ENCODE measurements around the gene HSD17B1.
"Not testable (repeated sequence)": the region's sequence is repeated elsewhere in the genome, so short reads cannot be mapped to it uniquely, and the experiment has no call there.

HSD17B1 gene, protein sequence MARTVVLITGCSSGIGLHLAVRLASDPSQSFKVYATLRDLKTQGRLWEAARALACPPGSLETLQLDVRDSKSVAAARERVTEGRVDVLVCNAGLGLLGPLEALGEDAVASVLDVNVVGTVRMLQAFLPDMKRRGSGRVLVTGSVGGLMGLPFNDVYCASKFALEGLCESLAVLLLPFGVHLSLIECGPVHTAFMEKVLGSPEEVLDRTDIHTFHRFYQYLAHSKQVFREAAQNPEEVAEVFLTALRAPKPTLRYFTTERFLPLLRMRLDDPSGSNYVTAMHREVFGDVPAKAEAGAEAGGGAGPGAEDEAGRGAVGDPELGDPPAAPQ

DNA sequence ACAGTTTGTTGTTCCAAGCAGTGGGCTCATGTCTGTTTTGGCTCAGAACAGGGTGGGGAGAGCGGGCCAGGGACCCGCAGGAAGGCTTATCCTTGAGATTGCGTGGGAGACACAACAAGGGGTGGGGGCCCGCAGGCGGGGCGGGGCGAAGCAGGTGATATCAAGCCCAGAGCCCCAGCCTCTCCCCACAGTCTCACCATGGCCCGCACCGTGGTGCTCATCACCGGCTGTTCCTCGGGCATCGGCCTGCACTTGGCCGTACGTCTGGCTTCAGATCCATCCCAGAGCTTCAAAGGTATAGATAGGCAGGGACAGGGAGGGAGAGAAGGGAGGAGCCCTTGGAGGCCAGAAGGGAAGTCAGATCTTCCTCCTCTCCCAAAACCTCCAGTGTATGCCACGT is at the start of gene HSD17B1:
Gene HSD17B1 (plus strand): TSS at position 188 of the 400 bp plus-strand sequence. CDS start 11 bp downstream, at position 199.
- in situ Hi-C loops (cut with HindIII; ENCODE audit: low pct_ligation_motif_present, low pct_unique_long_range_greater_than_20kb, low sequenced_read_pairs); DNase-seq: not testable (repeated sequence)

DNA sequence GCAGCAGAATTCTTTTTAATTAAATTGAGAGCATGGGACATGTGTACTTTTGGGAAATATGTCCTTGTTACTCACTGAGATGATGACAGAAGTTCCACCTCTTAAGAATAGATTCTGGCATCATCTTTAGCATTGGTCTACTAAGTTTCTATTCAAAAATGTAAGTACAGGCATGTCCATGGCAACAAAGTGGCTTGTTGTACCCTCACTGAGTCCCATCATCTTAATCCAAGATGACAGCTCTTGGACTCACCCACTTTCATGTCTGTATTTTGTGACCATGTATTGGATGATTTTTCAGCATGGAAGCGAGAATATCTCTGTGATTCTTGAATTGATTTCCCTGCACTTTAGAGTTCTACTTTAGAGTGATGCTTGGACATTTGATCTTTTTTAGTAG is 49.8 kb upstream of the HSD17B1 start:
- no peak for DNase-seq
- in situ Hi-C loops (cut with HindIII; ENCODE audit: low pct_ligation_motif_present, low pct_unique_long_range_greater_than_20kb, low sequenced_read_pairs) = no loop called here

DNA sequence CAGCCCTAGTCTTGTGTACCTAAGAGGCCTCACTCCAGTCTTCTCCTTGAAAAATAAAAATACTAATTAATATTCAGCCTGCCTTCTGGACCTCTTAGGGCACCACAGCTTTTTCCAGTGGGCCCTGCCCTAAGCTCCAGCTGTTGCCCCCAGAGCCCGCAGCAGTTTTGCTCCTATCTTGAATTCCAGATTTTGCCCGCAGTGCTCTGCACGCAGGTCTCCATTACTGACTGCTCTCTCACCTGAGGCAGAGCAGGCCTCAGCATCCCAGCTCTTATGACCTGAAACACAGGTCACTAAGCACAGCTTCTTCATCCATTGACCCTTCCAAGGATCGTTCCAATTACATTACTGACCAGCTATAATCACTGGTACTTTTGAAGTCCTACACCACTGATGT is 45.1 kb upstream of the HSD17B1 start:
- DNase-seq = no peak
- in situ Hi-C loops (cut with HindIII; ENCODE audit: low pct_ligation_motif_present, low pct_unique_long_range_greater_than_20kb, low sequenced_read_pairs) = no loop called here

DNA sequence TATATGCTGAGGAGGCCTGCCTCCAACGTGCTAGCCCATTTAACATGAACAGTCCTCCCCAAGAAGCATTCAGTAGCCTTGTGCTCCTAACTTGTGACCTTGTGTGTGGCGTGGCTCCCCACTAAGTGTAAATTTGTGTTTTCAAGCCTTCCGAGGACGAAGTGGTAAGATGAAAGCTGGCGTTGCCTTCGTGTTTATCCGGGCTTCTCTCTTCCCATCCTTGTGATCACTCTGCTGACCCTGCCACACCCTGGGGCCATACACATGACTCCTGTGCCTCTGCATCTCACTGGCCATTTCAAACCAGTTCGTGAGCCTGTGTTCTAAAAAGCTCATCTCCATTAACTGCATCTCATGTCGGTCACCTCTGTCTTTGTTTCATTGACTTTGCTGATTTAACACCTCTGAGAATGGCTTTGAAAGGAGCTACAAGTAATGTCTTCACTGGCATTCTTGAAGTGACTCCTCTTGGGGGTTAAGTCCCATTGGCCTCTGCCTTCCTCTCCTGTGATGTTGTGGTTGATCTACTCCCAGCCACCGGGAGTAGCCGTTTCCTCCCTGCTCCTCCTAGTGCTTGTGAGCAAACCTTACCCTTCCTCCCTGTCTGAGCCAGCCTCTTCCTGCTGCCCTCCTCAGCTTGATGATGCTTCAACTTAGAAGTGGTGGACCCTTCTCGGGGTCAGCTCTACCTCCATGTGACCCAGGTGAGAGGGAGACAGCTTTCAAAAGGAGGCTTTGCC is 44.1 kb upstream of the HSD17B1 start:
- DNase-seq = no peak
- in situ Hi-C loops (cut with HindIII; ENCODE audit: low pct_ligation_motif_present, low pct_unique_long_range_greater_than_20kb, low sequenced_read_pairs) = no loop called here

DNA sequence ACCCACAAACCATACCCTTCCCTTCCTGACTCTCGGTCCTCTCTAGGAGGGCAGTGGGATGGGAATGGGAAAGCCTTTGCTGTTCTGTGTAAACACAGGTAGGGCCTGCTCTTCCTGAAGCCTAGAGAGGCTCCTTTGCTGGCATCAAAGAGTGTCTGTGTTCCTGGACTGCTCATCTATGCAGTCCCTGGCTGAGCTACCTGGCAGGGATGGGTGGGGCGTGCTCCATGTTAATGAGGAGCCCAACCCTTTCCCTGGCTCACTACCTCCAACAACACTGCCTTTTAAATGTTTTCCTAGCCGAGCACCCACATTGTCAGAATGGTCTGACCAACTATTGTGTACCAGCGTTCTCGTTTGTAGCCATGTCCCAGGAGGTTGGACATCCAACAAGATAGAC is 43.3 kb upstream of the HSD17B1 start:
- no peak for DNase-seq
- in situ Hi-C loops (cut with HindIII; ENCODE audit: low pct_ligation_motif_present, low pct_unique_long_range_greater_than_20kb, low sequenced_read_pairs) = no loop called here

DNA sequence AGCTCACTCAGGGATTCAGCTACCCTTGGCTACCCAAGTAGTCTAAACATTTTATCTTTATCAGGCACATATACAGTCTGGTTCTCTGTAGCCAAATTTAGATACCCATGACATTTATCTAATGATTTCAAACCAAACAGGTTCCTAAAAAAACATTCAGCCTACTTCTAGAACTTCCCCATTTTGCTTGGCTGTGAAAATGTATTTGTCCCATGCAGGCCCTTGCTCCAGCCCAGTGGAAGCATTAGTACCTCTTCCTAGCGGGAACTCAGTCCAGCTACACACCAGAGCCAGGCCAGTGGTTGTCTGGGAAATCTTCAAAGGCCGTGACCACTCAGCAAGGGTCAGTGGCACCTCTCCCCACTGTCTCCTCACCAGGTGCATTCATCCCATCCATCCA is 42.9 kb upstream of the HSD17B1 start:
- in situ Hi-C loops (cut with HindIII; ENCODE audit: low pct_ligation_motif_present, low pct_unique_long_range_greater_than_20kb, low sequenced_read_pairs) = no loop called here

DNA sequence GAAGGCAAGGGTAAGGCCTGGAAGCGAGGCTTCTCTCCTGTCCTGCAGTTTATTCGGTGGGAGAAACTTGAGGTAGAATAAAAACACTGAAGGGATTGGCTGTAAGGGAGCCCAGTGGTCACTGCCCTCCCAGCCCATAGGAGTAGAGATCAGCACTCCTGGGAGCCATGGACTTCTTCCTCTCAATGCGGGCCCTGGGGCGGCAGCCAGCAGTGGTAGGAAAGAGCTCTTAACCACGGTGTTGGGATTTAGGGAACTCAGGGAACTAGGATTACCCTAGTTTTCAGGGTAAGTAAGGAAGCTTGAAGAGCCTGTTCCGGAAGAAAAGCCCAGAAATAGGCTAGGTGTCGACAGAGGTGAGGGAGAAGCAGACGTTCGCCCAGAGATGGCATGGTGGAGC is 40.5 kb upstream of the HSD17B1 start:
- DNase-seq = no peak
- in situ Hi-C loops (cut with HindIII; ENCODE audit: low pct_ligation_motif_present, low pct_unique_long_range_greater_than_20kb, low sequenced_read_pairs) = no loop called here

More for the DNA sequence above, 42.9 kb upstream of the HSD17B1 start:
- no peak for DNase-seq

DNA sequence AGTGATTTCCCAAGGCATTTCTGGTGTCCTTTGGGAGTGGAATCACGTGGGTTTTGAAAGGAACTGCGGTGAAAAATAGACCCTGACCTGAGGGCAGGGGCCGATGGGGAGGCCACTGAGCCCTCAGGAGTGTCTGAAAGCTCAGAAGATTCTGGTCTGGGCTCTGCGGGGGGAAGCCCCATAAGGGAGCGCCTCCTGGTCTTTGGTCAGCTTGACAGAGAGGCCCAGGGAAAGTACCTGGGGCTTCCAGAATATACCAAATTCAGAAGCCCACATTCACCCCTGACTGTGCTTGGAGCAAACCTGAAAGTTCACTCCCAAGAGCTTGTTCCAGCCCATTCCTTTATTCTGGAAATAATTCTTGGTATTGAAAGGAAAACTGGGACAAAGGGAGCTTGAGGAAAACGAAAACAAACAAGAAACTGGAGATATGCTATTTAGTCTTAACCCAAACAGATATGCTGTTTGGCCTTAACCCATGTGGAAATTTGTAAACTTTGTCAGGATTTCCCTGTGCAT is 39.9 kb upstream of the HSD17B1 start:
- no peak for DNase-seq
- in situ Hi-C loops (cut with HindIII; ENCODE audit: low pct_ligation_motif_present, low pct_unique_long_range_greater_than_20kb, low sequenced_read_pairs) = no loop called here

DNA sequence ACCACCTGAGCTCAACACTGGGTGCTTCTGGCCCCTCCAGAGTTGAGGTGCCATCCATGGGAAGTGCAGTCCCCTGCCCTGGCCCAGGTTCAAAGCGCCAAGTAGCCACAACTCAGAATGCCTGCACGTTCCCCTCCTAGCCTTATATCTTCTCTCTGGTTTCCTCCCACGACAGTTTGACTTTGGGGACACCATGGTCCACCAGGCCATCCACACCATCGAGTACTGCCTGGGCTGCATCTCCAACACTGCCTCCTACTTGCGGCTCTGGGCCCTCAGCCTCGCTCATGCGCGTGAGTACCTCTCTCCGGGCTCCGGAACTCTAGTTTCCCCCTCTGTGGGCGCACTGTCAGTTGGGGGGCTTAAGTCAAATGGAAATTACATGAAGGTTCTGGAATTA is 39.0 kb upstream of the HSD17B1 start:
- in situ Hi-C loops (cut with HindIII; ENCODE audit: low pct_ligation_motif_present, low pct_unique_long_range_greater_than_20kb, low sequenced_read_pairs) = no loop called here
- DNase-seq = no peak

DNA sequence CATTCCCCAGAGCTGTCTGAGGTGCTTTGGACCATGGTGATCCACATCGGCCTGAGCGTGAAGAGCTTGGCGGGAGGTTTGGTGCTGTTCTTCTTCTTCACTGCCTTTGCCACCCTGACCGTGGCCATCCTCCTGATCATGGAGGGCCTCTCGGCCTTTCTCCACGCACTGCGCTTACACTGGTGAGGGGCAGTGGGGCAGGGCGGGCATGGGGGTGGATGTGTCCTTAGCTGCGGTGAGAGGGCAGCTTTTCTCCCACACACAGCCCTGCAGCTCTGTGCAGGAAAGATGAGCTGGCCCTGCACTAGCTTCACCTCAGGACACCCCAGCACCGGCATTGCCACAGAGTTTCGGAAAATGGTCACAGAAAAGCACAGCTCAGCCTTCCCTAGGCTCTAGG is 38.4 kb upstream of the HSD17B1 start:
- in situ Hi-C loops (cut with HindIII; ENCODE audit: low pct_ligation_motif_present, low pct_unique_long_range_greater_than_20kb, low sequenced_read_pairs) = no loop called here

DNA sequence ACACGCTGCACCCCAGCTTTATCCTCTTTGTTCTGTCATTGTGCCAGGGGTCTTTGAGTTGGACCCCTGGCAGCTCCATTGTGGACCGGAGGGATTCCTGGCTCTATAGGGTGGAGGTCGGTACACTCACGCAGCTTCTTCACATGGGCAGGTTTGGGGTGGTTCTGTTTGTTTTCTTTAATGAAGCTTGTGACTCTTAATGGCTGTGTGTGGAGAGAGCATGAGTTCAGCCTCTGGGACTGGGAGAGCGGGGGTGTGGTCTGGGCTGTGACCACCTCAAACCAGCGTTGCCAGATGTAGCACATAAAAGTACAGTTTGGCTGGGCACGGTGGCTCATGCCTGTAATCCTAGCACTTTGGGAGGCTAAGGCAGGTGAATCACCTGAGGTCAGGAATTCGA is 37.9 kb upstream of the HSD17B1 start:
- in situ Hi-C loops (cut with HindIII; ENCODE audit: low pct_ligation_motif_present, low pct_unique_long_range_greater_than_20kb, low sequenced_read_pairs) = no loop called here

More for the DNA sequence above, 38.4 kb upstream of the HSD17B1 start:
- DNase-seq = no peak

DNA sequence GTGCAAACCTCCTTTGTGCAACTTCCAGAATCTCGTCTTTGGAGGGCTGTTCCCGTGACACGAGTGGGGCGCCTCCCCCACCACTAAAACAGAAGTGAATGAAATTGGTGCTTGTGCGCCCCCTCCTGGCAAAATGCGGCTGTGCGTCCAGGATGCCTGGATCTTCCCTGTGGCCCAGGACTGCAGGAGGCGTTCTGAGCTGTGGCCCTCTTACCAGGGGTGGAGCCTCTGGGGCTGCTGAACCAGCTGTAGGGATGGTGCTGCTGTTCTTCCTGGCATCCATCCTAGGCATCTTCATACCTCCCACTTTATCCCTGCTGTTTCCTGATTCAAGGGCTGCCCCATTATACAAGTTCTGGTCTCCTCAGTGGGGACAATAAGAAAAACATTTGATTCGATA is 35.2 kb upstream of the HSD17B1 start:
- in situ Hi-C loops (cut with HindIII; ENCODE audit: low pct_ligation_motif_present, low pct_unique_long_range_greater_than_20kb, low sequenced_read_pairs) = no loop called here
- DNase-seq = peak; percentile 92

More for the DNA sequence above, 37.9 kb upstream of the HSD17B1 start:
- DNase-seq = no peak

DNA sequence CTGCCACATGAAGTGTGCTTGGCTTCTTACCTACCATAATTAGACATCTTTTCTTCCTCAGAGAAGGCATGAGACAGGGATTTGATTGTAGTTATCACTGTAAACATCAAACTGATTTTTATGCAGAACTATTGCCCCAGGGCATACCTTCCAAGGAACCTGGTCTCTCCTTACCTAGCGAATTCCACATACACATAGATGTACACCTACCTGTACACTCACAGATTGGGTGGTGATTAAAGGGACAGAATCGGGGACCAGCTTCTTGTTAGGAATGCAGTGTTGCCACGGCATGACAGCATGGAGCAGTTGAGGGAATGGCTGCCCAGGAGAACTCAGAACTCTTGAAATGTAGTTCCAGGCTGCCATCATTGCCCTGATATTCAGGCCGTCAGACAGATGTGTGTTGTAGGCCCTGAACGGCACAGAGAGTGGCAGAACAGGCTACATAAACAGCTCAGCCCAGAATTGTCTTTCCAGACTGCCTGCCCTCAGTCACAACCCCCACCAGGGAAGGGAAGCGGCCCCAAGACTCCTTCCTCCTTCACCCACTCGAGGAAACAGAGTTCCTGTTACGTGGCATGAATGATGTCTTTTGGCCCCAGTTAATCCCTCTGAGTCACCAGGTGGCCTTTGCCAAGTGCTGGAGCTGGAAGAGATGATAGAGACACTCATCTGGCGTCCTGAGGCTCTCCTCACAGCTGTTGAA is 34.5 kb upstream of the HSD17B1 start:
- peak; percentile 95 for DNase-seq
- in situ Hi-C loops (cut with HindIII; ENCODE audit: low pct_ligation_motif_present, low pct_unique_long_range_greater_than_20kb, low sequenced_read_pairs) = no loop called here

DNA sequence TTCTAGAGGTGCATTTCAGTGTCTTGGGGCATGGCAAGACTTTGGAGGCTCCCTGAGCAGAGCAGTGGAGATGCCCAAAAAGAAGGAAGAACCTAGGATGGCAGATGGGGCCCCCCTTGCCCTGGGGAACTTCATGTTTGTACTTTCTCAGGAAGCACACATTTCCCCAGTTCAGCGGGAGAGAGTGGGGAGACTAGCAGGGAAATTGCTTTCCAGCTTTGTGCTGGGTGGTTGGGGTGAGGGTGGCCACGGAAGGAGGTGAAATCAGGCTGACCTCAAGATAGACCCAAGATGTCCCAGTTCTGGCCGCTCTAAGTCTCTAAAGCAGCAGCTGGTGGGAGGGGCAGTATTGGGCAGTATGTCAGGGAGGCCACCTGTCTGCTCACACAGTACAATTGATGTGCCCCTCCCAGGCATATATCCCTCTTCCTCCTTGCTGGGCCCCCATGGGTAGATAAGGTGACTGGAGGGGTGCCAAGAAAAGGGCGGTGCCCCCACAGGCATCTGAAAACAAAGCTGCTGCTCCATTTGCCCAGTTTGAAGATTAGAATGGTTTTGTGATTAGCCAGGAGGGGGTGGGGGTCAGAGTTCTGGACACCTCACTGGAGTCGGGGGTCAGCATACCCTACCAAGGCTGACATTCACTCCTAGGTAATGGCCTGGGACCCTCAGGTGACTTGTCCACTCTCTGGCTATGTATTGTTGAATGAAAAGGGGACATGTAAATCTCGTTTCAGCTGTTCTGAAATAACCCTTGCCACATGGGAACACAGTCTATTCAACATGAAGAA is 33.8 kb upstream of the HSD17B1 start:
- peak; percentile 29 for DNase-seq
- in situ Hi-C loops (cut with HindIII; ENCODE audit: low pct_ligation_motif_present, low pct_unique_long_range_greater_than_20kb, low sequenced_read_pairs) = no loop called here

DNA sequence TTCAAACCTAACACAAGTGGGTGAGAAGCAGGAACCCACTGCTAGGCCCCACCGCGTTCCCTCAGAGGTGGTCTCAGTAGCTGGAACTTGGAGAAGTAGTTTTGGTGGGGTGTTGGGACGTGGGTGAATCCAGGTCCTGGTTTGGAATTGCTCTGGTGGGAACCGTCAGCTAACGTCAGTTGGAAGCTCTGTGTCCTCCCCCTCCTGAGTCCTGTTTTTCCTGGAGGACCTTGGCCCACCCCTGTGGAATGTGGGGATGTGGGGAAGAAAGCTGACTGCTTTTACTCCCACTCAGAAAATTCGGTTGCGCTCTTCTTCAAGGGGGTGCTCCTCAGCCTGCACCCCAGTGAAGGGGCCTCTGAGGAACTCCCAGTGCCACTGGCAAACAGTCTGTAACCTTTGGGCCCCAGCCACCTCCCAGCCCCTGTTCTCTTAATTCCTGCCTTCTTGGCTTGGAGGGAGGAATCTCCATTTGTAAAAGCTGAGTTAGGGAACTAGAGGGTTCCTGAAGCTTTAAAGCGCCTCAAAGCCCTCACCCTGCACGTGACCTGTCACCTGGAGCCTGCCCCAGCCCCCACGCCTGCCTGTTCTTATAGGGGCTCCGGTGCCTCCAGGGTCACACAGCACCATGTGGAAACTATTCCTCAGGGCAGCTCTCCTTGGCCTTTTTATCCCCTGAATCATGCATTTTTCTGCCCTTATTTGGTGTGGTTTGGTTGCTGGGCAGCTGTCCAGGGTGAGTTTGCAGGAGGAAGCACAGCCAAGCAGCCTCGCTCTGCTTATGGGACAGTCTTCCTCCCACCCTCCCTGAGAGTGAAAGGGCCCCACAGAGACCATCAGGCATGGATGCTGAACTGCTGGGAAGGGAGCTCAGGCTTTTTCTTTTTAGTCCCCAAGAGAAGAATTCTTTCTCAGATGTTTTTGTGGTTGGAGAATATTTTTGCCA is 32.9 kb upstream of the HSD17B1 start:
- in situ Hi-C loops (cut with HindIII; ENCODE audit: low pct_ligation_motif_present, low pct_unique_long_range_greater_than_20kb, low sequenced_read_pairs) = loop anchor here (10.0 kb wide), 1 partner anchor 205 kb away; no protein-coding TSS in a partner anchor
- DNase-seq = peak; percentile 99

DNA sequence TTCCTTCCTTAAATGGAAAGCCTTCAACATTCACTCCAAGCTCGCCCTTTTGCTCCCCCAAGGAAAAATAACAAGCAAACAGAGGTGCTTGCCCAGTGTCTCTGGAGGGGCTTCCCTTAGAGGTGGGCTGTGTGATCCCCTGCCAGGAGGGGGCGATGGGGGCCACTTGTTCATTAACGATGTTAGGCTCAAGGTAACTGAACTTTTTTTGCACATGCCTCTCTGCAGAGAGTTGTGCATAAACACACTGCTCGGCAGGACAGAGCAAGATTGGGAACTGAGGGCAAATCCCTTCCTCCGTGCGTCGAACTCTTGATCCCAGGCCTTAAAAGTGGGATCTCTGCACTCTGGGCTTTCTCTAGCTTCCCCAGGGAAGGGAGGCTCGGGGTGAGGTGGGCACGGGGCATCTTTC is 32.2 kb upstream of the HSD17B1 start:
- in situ Hi-C loops (cut with HindIII; ENCODE audit: low pct_ligation_motif_present, low pct_unique_long_range_greater_than_20kb, low sequenced_read_pairs) = loop anchor here (10.0 kb wide), 1 partner anchor 206 kb away; no protein-coding TSS in a partner anchor
- no peak for DNase-seq

DNA sequence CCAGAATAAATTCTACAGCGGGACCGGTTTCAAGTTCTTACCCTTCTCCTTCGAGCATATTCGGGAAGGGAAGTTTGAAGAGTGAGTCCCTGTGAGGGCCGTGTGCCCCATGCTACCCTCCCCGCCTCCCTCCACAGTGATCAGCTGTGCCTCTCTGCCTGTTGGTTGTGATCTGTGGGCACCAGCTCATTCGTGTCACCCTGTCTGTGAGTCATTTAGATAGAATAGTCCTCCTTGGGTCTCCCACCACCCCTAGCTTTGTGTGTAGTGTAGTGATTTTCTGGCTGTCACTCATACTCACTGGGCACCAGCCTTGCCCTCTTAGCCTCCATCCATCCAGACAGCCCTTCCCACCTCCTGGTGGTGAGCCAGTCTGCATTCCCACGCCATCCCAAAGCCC is 31.7 kb upstream of the HSD17B1 start:
- in situ Hi-C loops (cut with HindIII; ENCODE audit: low pct_ligation_motif_present, low pct_unique_long_range_greater_than_20kb, low sequenced_read_pairs) = loop anchor here (10.0 kb wide), 1 partner anchor 206 kb away; no protein-coding TSS in a partner anchor
- DNase-seq = no peak
